Posterior vena cava (tissue), 2 donors: ENCODE measurements around the gene FYB2. TPM values are rescaled to one million over a fixed set of nuclear protein-coding genes. Genes with fewer than 3 reads are reported as not detected.

Source experiments
- DNase-seq: peaks from one replicate; pipeline ENCODE4 v3.0.0-alpha.2; 2020; ENCODE audit warnings: low spot score
- intact Hi-C, 2 donors: fragments of 100-400 bp; cut with DNase I; formaldehyde crosslinking; loops; one replicate each; pipeline versions ENCODE4 v1.14.1 to v1.14.2; 2022 to 2023
- total RNA-seq, 2 donors: library from RNA; stranded (reverse); fragmentation: NEBNext Ultra II Directional; extraction: Animal tissue kit (Norgen Biotek cat#: 25700); gene quantifications; one replicate each; pipeline ENCODE4 v1.2.1, GENCODE V29; 2021
- donor health status: DM: yes; HTN: yes; CAD: no.
- donor health status: DM: yes; HTN: yes; CAD: no.

FYB2 gene
- total RNA-seq, 2 donors from 2014 or later, result not detected

DNA sequence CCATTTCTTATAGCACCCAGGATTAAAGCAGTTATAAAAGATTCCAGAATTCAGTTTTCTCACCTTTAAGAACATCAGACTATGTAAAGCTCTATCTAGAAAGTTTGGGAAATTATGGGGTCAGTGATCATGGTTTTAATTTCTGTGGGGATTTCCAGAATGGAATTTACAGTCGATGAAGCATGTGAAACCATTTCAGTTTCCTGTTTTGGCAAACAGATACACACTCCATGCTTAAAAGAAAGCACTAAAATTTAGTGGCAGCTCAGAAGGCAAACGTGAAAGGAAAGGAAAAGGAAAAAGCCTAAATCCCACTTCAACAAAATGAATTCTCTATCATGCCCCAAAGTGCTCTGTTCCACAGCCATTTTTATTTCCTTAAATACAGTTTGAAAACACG lies 60.4 kb downstream of the FYB2 start:
- no peak for DNase-seq
- intact Hi-C loops, result no loop called here

DNA sequence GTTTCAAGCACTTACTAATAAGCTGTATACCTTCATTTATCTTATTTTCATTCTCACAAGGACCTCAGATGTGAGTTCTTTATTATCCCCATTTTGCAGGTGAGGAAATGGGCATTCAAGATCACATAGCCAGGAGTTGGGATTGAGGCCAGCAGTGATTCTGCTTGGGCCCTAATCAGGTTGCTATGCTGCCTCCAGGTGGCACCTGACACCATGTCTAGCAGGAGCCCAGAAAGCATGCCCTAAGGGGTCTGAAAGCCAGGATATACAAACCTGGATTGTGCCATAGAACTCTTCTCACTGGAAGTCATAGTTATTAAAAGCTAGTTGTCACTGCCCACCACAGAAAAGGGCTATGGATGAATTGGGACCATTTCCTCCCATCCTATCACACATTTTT lies 61.1 kb downstream of the FYB2 start:
- intact Hi-C loops, result no loop called here
- DNase-seq, result no peak

DNA sequence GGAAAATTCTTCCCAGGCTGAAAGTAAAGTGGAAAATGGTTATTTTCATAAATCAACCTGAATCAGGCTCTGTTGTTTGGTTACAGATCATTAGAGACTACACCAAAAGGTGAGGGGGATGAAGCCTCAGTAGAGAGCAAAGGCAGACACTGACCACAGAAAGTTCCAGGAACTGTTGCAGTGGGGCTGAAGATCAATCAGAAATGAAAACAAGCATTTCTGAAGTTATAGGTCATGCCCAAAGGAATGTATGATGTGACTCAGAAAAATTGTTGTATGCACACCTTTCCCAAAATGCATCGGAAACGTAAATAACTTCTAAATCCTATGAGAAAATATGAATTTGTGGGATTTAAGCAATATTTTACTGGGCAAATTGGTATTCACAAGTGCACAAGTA lies 63.3 kb downstream of the FYB2 start:
- intact Hi-C loops, result no loop called here
- DNase-seq, result no peak

- intact Hi-C loops, result no loop called here
- DNase-seq, result no peak
Measured at GRCh38 chr1:56754708-56755479, 64.3 kb downstream of the FYB2 start.

- DNase-seq, result no peak
- intact Hi-C loops, result no loop called here
Measured at GRCh38 chr1:56745231-56745630, 74.0 kb downstream of the FYB2 start.

DNA sequence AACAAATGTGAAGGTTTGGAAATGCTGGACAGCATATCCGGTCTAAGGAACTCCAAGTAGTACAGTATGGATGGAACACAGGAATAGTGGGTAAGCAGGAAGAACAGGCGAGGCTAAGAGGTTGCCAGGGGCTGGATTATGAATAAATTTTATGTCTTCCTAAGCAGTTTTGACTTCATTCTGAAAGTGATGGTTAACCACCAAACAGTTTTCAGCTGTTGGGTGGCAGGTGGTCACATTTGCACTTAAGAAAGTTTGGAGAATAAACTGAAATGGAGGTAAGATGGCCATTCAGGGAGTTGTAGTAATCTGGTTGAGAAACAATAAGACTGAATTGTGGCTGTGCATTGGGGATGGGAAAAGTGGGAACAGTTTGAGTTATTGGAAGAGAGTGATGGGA lies 90.2 kb downstream of the FYB2 start:
- intact Hi-C loops, result no loop called here
- DNase-seq, result no peak

- no peak for DNase-seq
- intact Hi-C loops, result no loop called here
Measured at GRCh38 chr1:56726706-56727105, 92.5 kb downstream of the FYB2 start.

GRCh38 chr1:56719171-56719570 lies 100.0 kb downstream of the FYB2 start:
- intact Hi-C loops, result no loop called here
- DNase-seq, result no peak

GRCh38 chr1:56715156-56715555 lies 104.0 kb downstream of the FYB2 start:
- intact Hi-C loops, result no loop called here
- no peak for DNase-seq

DNA sequence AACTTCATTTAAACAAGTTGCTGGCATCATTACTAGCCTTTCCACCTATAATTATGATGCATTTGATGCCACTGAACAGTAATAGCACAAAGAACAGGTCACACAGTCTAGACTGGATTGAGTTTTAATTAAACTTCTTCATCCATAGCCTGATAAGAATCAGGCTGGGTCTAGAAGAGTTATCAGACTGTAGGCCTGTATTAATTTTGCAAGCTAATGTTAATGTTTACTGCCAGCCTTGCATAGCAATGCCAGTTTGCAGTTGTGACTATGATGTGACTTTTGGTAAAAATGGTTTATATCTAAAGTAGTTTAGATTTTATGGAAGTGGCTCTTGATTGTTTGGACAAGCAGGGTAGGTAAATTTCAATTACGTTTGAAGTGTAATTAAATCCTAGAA lies 106.1 kb downstream of the FYB2 start:
- no peak for DNase-seq
- intact Hi-C loops, result no loop called here

DNA sequence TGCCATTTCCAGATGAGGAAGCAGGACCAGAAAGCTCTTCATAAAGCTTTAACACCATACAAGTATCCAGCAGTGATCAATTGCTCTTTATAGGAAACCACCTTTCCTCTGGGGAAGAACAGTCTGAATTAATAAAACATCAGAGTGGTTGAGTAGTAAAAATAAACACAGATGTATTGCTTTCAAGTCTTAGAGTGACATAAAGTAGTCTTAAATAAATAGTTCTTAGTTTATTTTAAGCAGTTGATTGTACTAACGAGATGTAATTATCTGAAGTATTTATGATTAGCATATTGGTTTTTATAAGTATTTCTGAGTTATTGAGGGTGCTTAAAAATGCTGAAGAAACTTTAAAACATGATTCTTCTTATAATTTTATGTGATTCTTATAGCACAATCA lies 107.1 kb downstream of the FYB2 start:
- DNase-seq, result no peak
- intact Hi-C loops, result no loop called here

DNA sequence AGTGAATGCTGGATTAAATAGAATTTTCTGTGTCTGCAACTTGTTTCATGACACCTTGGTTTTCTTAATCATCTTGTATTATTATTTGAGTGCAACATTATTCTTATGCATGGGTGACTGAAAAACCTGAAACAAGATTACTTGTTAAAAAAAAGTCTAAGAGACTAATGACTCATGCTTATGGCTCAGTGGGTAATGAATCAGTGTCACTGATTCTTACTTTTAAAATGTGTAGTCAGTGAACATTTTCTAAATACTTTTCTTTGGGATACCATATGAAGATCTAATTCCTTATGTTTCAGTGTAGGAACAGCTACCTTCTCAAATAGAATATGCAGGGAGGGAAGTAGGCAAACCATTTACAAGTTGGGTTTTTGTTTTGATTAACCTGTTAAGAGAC lies 108.6 kb downstream of the FYB2 start:
- DNase-seq, result no peak
- intact Hi-C loops, result no loop called here

- intact Hi-C loops, result loop anchor here in 1 of 2 donors (10.0 kb wide), 1 partner anchor 1425 kb away; no protein-coding TSS in a partner anchor
- DNase-seq, result no peak
Measured at GRCh38 chr1:56709995-56710394, 109.2 kb downstream of the FYB2 start.

DNA sequence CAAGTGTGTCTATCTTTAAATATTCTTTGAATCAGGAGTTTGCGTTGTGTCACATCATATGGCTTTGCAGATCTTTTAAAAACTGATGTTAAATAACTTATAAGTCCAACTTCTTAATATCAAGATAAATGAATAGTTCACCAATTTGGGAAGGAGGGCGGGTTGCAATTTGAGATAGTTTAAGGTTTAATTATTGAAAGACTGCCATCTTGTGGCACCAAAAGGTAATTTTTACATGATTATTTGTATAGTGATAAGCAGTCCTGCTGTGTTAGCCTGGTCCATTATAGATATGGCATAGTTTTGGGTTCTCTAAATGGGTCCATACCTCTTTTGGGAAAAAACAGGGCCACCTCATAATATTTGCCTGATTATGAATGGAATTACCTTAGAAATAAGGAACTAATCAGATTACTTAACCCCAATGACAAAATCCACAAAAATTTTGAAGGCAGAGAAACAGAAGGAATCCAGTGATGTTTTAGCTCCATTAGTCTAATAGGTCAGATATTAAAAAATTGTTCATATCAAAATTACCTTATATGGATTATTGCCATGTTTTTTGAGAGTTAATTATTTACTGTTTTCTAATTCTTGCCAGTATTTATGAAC lies 109.8 kb downstream of the FYB2 start:
- intact Hi-C loops, result loop anchor here in 1 of 2 donors (10.0 kb wide), 1 partner anchor 1425 kb away; no protein-coding TSS in a partner anchor
- no peak for DNase-seq

DNA sequence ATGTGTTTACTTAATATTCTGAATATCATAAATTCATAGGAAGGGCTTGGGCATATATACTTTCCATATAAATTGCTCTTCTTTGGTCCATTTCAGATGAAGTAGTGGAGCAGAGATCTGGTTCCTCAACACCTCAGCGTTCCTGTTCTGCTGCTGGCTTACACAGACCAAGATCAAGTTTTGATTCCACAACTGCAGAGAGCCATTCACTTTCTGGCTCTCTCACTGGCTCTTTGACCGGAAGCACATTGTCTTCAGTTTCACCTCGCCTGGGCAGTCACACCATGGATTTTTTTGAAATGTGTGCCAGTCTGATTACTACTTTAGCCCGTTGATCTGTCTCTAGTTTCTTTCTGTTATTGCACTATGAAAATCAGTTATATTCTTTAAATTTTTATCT lies 111.8 kb downstream of the FYB2 start:
- no peak for DNase-seq
- intact Hi-C loops, result loop anchor here in 1 of 2 donors (10.0 kb wide), 1 partner anchor 1423 kb away; no protein-coding TSS in a partner anchor

- intact Hi-C loops, result loop anchor here in 1 of 2 donors (10.0 kb wide), 1 partner anchor 1419 kb away; no protein-coding TSS in a partner anchor
- no peak for DNase-seq
Measured at GRCh38 chr1:56703747-56704146, 115.5 kb downstream of the FYB2 start.

- no peak for DNase-seq
- intact Hi-C loops, result no loop called here
Measured at GRCh38 chr1:56696663-56697062, 122.5 kb downstream of the FYB2 start.

DNA sequence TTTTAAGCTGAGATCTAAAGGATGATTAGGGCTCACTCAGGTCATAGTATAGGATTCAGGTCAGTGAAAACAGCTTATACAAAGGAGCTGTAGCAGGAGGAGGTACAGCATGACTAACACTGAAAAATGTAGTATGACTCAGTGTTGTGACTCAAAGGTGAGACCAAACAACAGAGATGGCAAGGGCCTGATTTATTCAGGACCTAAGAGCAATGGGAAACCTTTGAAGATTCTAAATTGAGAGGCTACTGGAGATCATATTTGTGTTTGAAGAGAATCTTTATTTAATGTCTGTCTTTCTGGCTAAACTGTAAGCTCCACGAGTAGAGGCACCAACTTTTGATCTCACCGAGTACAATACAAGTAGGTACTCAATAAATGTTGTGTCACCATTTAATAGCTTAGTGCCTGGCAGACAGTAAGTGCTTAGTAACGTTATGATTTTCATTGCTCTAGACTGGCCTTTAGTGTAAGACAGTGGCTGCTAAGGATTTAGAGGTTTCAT lies 130.6 kb downstream of the FYB2 start:
- intact Hi-C loops, result no loop called here

GRCh38 chr1:56686169-56686568 lies 133.0 kb downstream of the FYB2 start:
- DNase-seq, result no peak
- intact Hi-C loops, result no loop called here

More for the DNA sequence above, 130.6 kb downstream of the FYB2 start:
- no peak for DNase-seq

DNA sequence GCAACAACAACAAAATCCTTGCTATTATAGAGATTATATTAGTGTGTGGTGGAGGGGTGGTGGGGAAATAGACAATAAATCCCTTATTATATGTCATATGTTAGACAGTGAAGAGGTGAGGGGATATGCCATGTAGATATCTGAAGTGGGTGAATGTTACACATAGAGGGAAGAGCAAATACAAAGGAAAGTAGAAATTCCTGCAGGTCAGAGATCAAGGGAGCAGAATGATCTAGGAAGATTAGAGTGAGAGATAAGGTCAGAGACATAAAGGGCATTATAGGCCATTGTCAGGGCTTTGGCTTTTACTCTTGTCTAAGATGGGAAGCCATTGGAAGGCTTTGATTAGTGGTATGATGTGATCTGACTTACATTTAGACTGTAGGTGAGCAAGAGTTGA lies 135.6 kb downstream of the FYB2 start:
- intact Hi-C loops, result no loop called here
- no peak for DNase-seq
